ENCODE measurements around the gene PDXK.

Gene PDXK

GRCh38 chr21:43777953-43778352 is 59.0 kb downstream of the PDXK start:
- Histone ChIP-seq H3K27ac (no peak overlapping the region), H3K4me1 (ENCODE audit: control insufficient read depth in 1 of 2, insufficient read depth in 1 of 2, low read depth in 1 of 2, low read length in 1 of 2) (peaks cover 17 to 28% of the 10 kb centered on the region in 2 experiments), H3K9me3 (no peaks in the 10 kb centered on the region), H3K36me3 (peaks cover 16% of the 10 kb centered on the region), H3K4me3 (ENCODE audit: low read depth in 1 of 2, low read length in 1 of 2) (no peak overlapping the region), H3K27me3 (no peaks in the 10 kb centered on the region)
- TF ChIP-seq CTCF (IDR thresholded peaks at IDR 0.05), result no peak

GRCh38 chr21:43778469-43779335 is 59.8 kb downstream of the PDXK start:
- no peaks in the 10 kb centered on the region for H3K27me3 ChIP-seq
- no peak for TF ChIP-seq CTCF (IDR thresholded peaks at IDR 0.05)
- H3K4me1 ChIP-seq (ENCODE audit: control insufficient read depth in 1 of 2, insufficient read depth in 1 of 2, low read depth in 1 of 2, low read length in 1 of 2), result peaks cover 17 to 28% of the 10 kb centered on the region in 2 experiments
- no peak overlapping the region for H3K27ac ChIP-seq
- peaks cover 8% of the 10 kb centered on the region for H3K36me3 ChIP-seq
- H3K9me3 ChIP-seq, result no peaks in the 10 kb centered on the region
- H3K4me3 ChIP-seq (ENCODE audit: low read depth in 1 of 2, low read length in 1 of 2), result no peak overlapping the region

- no peak overlapping the region for H3K27ac ChIP-seq
- no peak for TF ChIP-seq CTCF (IDR thresholded peaks at IDR 0.05)
- no peaks in the 10 kb centered on the region for H3K27me3 ChIP-seq
- peaks cover 12 to 24% of the 10 kb centered on the region in 2 experiments for H3K4me1 ChIP-seq (ENCODE audit: control insufficient read depth in 1 of 2, insufficient read depth in 1 of 2, low read depth in 1 of 2, low read length in 1 of 2)
- no peak overlapping the region for H3K4me3 ChIP-seq (ENCODE audit: low read depth in 1 of 2, low read length in 1 of 2)
- H3K36me3 ChIP-seq, result no peaks in the 10 kb centered on the region
- H3K9me3 ChIP-seq, result no peaks in the 10 kb centered on the region
Measured at GRCh38 chr21:43779660-43780059, 60.7 kb downstream of the PDXK start.

GRCh38 chr21:43781846-43782245 is 62.9 kb downstream of the PDXK start:
- Histone ChIP-seq H3K36me3 (no peaks in the 10 kb centered on the region), H3K4me3 (ENCODE audit: low read depth in 1 of 2, low read length in 1 of 2) (no peak overlapping the region), H3K4me1 (ENCODE audit: control insufficient read depth in 1 of 2, insufficient read depth in 1 of 2, low read depth in 1 of 2, low read length in 1 of 2) (peaks cover 0 to 7% of the 10 kb centered on the region in 2 experiments), H3K9me3 (no peaks in the 10 kb centered on the region), H3K27ac (no peak overlapping the region), H3K27me3 (no peaks in the 10 kb centered on the region)
- TF ChIP-seq CTCF (IDR thresholded peaks at IDR 0.05), result no peak

- Histone ChIP-seq H3K27me3 (no peaks in the 10 kb centered on the region), H3K36me3 (no peaks in the 10 kb centered on the region), H3K27ac (no peak overlapping the region), H3K4me3 (ENCODE audit: low read depth in 1 of 2, low read length in 1 of 2) (no peak overlapping the region), H3K9me3 (no peaks in the 10 kb centered on the region), H3K4me1 (ENCODE audit: control insufficient read depth in 1 of 2, insufficient read depth in 1 of 2, low read depth in 1 of 2, low read length in 1 of 2) (peaks cover 0 to 7% of the 10 kb centered on the region in 2 experiments)
- TF ChIP-seq CTCF (IDR thresholded peaks at IDR 0.05), result no peak
Measured at GRCh38 chr21:43782431-43783097, 63.6 kb downstream of the PDXK start.
